Spleen (tissue), 7 donors: Measurements from ENCODE around the gene PXT1.

ENCODE experiments used
- CTCF ChIP-seq, 11 experiments: fragments of 200-600 bp in 7 of 11; fragments of 450-650 bp in 4 of 11; sonication (generic) in 4 of 11; IDR thresholded peaks in 8 of 11; conservative IDR thresholded peaks in 3 of 11; 1 replicate in 7 of 11; 2 replicates in 4 of 11; pipeline versions ENCODE4 v1.4.0 to v1.8.0; 2016 to 2021; ENCODE audit warnings: antibody characterized with exemption in 11 of 11, inconsistent platforms in 4 of 11, mild to moderate bottlenecking in 1 of 11
- POLR2A ChIP-seq, 3 donors: fragments of 450-650 bp; IDR thresholded peaks; one replicate each; pipeline ENCODE4 v1.5.1; 2017; ENCODE audit warnings: antibody characterized with exemption in 3 of 3, mild to moderate bottlenecking in 1 of 3
- POLR2AphosphoS5 ChIP-seq, 3 donors: sonication (generic); formaldehyde crosslinking; IDR thresholded peaks; one replicate each; pipeline ENCODE4 v1.5.1; 2017; ENCODE audit warnings: antibody characterized with exemption in 3 of 3
- donor health status: DM: no; HTN: no; CAD: no; lungs with moderate emphysema.
- donor health status: DM: no; HTN: no; CAD: no.
- donor health status: DM: no; HTN: no; CAD: no.

- TF ChIP-seq POLR2AphosphoS5 (IDR thresholded peaks at IDR 0.05) (no peak), POLR2A (IDR thresholded peaks at IDR 0.05) (no peak), CTCF (IDR thresholded peaks at IDR 0.05 in 8 of 11, conservative IDR thresholded peaks at IDR 0.05 in 3 of 11) (no peak)
Measured at GRCh38 chr6:36463676-36464075, 21.0 kb upstream of the PXT1 start.
